Activated naive CD4-positive, alpha-beta T cell treated with anti-CD3 and anti-CD28 coated beads for 36 hours (primary cell): ENCODE data around the gene AQP12A. TPM values are rescaled to one million over a fixed set of nuclear protein-coding genes. Genes with fewer than 3 reads are reported as not detected.
A peak's percentile ranks its signal among the peaks of the same experiment; 100 is the strongest.
"Not testable (repeated sequence)": the region's sequence is repeated elsewhere in the genome, so short reads cannot be mapped to it uniquely, and the experiment has no call there.

Experiments
- CTCF ChIA-PET: fragments of 350-600 bp; sonication (Branson Sonifier 250); formaldehyde crosslinking; loops from one replicate; lab custom pipeline; 2021; ENCODE audit warnings: antibody characterized with exemption; lab: Charles Lee
- DNase-seq: peaks from one replicate; pipeline ENCODE4 v3.0.0-alpha.2; 2020
- H3K27ac Mint-ChIP-seq: one replicate; pipeline ENCODE4 v1.8.0; 2021; ENCODE audit warnings: mild to moderate bottlenecking, mixed read lengths
- H3K27me3 Mint-ChIP-seq: one replicate; pipeline ENCODE4 v1.8.0; 2021; ENCODE audit warnings: low read depth, mixed read lengths
- H3K36me3 Mint-ChIP-seq: one replicate; pipeline ENCODE4 v1.8.0; 2021; ENCODE audit warnings: low read depth, mixed read lengths
- H3K4me1 Mint-ChIP-seq: one replicate; pipeline ENCODE4 v1.8.0; 2021; ENCODE audit warnings: low read depth, mixed read lengths
- H3K4me3 Mint-ChIP-seq: one replicate; pipeline ENCODE4 v1.8.0; 2021; ENCODE audit warnings: mild to moderate bottlenecking, moderate library complexity, mixed read lengths
- H3K9me3 Mint-ChIP-seq: one replicate; pipeline ENCODE4 v1.8.0; 2021; ENCODE audit warnings: mixed read lengths
- intact Hi-C: fragments of 100-400 bp; cut with micrococcal nuclease; formaldehyde crosslinking; loops from one replicate; pipeline ENCODE4 v1.15.1; 2023
- total RNA-seq, 2 experiments: library from RNA; stranded (reverse); gene quantifications; one replicate each; pipeline ENCODE4 v1.2.3, GENCODE V29; 2021

AQP12A gene
- total RNA-seq, 2 experiments from 2014 or later = not detected

DNA sequence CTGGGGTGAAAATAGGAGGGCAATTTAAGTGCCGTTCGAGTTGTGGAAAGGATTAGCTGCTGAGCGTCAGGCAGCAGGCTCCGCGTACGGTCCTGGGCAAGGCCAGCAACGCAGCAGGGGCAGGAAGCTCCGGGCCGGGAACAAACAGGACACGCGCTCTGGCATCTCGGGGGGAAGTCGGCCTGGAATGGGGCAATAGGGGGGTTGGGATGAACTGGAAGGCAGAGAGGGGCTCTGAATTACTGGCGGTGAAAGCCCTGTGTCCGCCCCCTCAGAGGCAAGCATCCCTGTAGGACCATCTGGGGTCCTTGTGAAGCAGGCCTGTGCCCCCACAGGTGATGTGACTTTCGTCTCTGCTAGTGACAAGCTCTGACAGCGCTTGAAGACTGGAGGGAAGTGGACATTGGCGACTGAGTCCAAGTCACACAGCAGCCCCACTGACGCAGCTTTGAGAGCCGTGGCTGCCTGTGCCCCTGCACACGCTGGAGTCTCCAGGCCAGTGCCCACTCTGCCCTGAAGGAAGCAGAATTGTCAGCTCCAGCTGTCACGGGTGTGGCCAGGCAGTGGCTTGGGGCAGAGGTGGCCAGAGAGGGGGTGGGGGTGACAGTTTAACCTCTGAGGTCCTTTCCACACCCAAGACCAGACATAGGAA is 44.0 kb upstream of the AQP12A start:
- H3K4me3 Mint-ChIP-seq = no peak overlapping the region
- intact Hi-C loops = no loop called here
- DNase-seq = no peak
- peaks cover 14% of the 10 kb centered on the region for H3K27me3 Mint-ChIP-seq
- no peak overlapping the region for H3K27ac Mint-ChIP-seq
- CTCF ChIA-PET = interaction anchor here (1.5 kb wide), 1 partner anchor 193 kb away, joined by 3 read pairs; no protein-coding TSS in a partner anchor
- no peaks in the 10 kb centered on the region for H3K9me3 Mint-ChIP-seq
- H3K36me3 Mint-ChIP-seq = no peaks in the 10 kb centered on the region
- peaks cover 3% of the 10 kb centered on the region for H3K4me1 Mint-ChIP-seq

- intact Hi-C loops = no loop called here
- H3K4me3 Mint-ChIP-seq = no peak overlapping the region
- no peak overlapping the region for H3K27ac Mint-ChIP-seq
- no peaks in the 10 kb centered on the region for H3K36me3 Mint-ChIP-seq
- CTCF ChIA-PET = no interaction called here
- H3K4me1 Mint-ChIP-seq = peaks cover 3% of the 10 kb centered on the region
- no peaks in the 10 kb centered on the region for H3K9me3 Mint-ChIP-seq
- DNase-seq = no peak
- H3K27me3 Mint-ChIP-seq = peaks cover 15% of the 10 kb centered on the region
Observed at GRCh38 chr2:240648155-240648649, 43.5 kb upstream of the AQP12A start.

GRCh38 chr2:240648650-240649275 is 42.9 kb upstream of the AQP12A start:
- intact Hi-C loops = no loop called here
- H3K27ac Mint-ChIP-seq = no peak overlapping the region
- no peaks in the 10 kb centered on the region for H3K9me3 Mint-ChIP-seq
- H3K4me1 Mint-ChIP-seq = peaks cover 3% of the 10 kb centered on the region
- no peak overlapping the region for H3K4me3 Mint-ChIP-seq
- CTCF ChIA-PET = no interaction called here
- H3K27me3 Mint-ChIP-seq = peaks cover 15% of the 10 kb centered on the region
- no peaks in the 10 kb centered on the region for H3K36me3 Mint-ChIP-seq
- no peak for DNase-seq

DNA sequence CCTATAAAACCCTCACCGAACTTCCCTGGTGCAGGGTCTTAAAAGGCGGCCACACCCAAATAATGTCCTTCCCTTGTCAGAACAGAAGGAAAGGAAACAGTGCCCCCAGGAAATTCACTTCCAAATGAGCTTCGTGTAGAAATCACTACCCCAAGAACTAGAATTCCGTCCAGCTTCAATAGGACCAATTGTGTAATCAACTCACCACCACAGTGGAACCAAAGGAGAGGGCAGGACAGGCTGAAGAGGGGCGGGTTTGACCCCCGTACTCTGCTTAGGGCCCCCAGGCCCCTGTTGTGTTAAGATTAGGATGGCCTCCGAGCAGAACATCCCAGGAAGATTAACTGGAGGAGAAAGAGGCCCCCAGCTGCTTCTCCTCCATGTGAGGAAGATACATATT is 42.3 kb upstream of the AQP12A start:
- no peak for DNase-seq
- no peak overlapping the region for H3K4me3 Mint-ChIP-seq
- H3K27ac Mint-ChIP-seq = no peak overlapping the region
- H3K27me3 Mint-ChIP-seq = peaks cover 16% of the 10 kb centered on the region
- no peaks in the 10 kb centered on the region for H3K9me3 Mint-ChIP-seq
- peaks cover 3% of the 10 kb centered on the region for H3K4me1 Mint-ChIP-seq
- H3K36me3 Mint-ChIP-seq = no peaks in the 10 kb centered on the region
- CTCF ChIA-PET = no interaction called here
- intact Hi-C loops = no loop called here

DNA sequence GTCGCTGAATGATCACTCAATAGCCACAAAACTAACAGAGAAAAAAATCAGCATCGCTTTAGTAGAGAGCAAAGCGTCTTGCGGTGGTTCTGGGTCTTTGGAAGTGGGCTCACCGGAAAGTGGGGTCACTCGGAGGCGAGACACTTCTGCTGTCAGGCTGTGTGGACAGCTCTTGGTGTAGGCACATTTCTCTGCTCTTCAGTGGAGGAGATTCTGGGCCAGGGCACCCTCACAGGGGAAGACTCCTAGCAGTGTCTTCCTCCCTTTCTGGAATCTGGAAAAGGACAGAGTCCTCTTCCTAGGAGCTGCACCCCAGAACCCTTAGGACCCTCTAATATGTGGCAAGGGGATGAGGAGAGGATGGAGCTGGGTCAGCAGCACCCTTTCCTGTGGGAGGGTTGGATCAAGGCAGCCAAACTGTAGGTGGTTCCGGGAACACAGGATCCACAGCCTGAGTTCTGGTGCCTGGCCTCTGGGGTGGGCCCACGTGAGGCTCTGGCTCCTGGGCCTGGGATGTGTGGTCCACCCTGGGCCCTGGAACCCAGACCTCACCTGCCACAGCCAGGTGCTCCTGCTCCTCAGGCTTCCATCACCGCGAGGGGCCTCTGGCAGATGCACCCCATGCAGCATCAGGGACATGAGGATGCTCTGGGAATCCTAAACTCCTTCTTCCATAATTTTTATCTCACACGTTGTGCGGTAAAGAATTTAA is 41.3 kb upstream of the AQP12A start:
- Mint-ChIP-seq H3K27me3 (peaks cover 26% of the 10 kb centered on the region), H3K36me3 (no peaks in the 10 kb centered on the region), H3K9me3 (no peaks in the 10 kb centered on the region), H3K27ac (no peak overlapping the region), H3K4me3 (no peak overlapping the region), H3K4me1 (peaks cover 3% of the 10 kb centered on the region)
- DNase-seq = no peak
- intact Hi-C loops = no loop called here
- CTCF ChIA-PET = no interaction called here

GRCh38 chr2:240651185-240651584 is 40.5 kb upstream of the AQP12A start:
- Mint-ChIP-seq H3K4me1 (peaks cover 2% of the 10 kb centered on the region), H3K27ac (no peak overlapping the region), H3K27me3 (peaks cover 26% of the 10 kb centered on the region), H3K4me3 (no peak overlapping the region), H3K36me3 (no peaks in the 10 kb centered on the region), H3K9me3 (no peaks in the 10 kb centered on the region)
- CTCF ChIA-PET = no interaction called here
- intact Hi-C loops = no loop called here
- DNase-seq = no peak

GRCh38 chr2:240655931-240656886 is 35.5 kb upstream of the AQP12A start:
- H3K9me3 Mint-ChIP-seq = no peaks in the 10 kb centered on the region
- peaks cover 5% of the 10 kb centered on the region for H3K4me1 Mint-ChIP-seq
- intact Hi-C loops = no loop called here
- H3K4me3 Mint-ChIP-seq = no peak overlapping the region
- CTCF ChIA-PET = no interaction called here
- no peaks in the 10 kb centered on the region for H3K36me3 Mint-ChIP-seq
- no peak overlapping the region for H3K27ac Mint-ChIP-seq
- DNase-seq = peak; percentile 19
- H3K27me3 Mint-ChIP-seq = peaks cover 17% of the 10 kb centered on the region

DNA sequence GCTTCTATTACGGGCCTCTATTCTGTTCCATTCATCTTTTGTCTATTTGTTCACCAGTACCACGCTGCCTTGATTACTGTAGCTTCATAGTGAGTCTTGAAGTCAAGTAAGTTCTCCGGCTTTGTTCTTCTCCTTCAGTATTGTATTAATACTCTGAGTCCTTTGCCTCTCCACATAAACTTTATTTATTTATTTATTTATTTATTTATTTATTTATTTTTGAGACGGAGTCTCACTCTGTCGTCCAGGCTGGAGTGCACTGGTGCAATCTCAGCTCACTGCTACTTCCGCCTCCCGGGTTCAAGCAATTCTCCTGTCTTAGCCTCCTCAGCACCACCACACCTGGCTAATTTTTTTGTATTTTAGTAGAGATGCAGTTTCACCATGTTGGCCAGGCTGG is 31.8 kb upstream of the AQP12A start:
- DNase-seq, intact Hi-C loops, H3K27ac Mint-ChIP-seq, CTCF ChIA-PET, H3K4me1 Mint-ChIP-seq, H3K9me3 Mint-ChIP-seq, H3K4me3 Mint-ChIP-seq, H3K27me3 Mint-ChIP-seq, H3K36me3 Mint-ChIP-seq: not testable (repeated sequence)

- Mint-ChIP-seq H3K36me3 (no peaks in the 10 kb centered on the region), H3K27me3 (peaks cover 3% of the 10 kb centered on the region), H3K9me3 (peaks cover 4% of the 10 kb centered on the region), H3K27ac (no peak overlapping the region), H3K4me1 (no peaks in the 10 kb centered on the region), H3K4me3 (no peak overlapping the region)
- intact Hi-C loops = no loop called here
- CTCF ChIA-PET = no interaction called here
- no peak for DNase-seq
Observed at GRCh38 chr2:240662681-240663080, 29.0 kb upstream of the AQP12A start.

DNA sequence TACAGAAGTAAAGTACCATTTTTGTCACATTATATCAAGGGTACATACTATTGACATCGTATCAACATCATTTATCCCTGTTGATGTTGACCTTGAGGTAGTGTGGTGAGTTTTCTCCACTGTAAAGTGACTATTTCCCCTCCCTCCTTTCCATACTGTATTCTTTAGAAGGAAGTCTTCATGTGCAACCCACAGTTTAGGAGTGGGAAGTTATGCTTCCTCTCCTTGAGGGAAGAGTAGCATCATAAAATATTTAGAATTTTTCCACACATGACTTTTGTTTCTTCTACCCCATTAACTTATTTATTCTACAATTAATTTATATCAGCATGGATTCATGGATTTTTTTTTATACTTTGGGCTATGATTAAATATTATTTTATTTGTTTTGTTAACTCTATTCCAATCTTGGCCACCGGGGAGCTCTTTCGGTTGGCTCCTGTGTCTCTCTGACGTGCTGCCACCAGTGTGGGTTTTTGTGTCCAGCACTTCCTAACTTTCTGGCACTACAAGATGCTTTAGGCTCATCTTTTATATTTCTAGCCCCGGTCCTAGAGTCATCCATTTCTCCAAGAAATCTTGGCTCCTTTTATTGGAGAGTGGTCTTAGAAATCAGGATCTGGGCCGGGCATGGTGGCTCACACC is 28.0 kb upstream of the AQP12A start:
- Mint-ChIP-seq H3K27me3 (peaks cover 3% of the 10 kb centered on the region), H3K9me3 (peaks cover 4% of the 10 kb centered on the region), H3K4me3 (no peak overlapping the region), H3K27ac (no peak overlapping the region), H3K4me1 (no peaks in the 10 kb centered on the region), H3K36me3 (no peaks in the 10 kb centered on the region)
- no peak for DNase-seq
- intact Hi-C loops = no loop called here
- CTCF ChIA-PET = interaction anchor here (0.6 kb wide), 1 partner anchor 10 kb away, joined by 6 read pairs; no protein-coding TSS in a partner anchor

- CTCF ChIA-PET = no interaction called here
- Mint-ChIP-seq H3K4me1 (no peaks in the 10 kb centered on the region), H3K4me3 (no peak overlapping the region), H3K36me3 (no peaks in the 10 kb centered on the region), H3K9me3 (peaks cover 4% of the 10 kb centered on the region), H3K27ac (no peak overlapping the region), H3K27me3 (peaks cover 3% of the 10 kb centered on the region)
- intact Hi-C loops = no loop called here
- no peak for DNase-seq
Observed at GRCh38 chr2:240664622-240665021, 27.0 kb upstream of the AQP12A start.
